ENCODE measurements around the gene FNBP1.

FNBP1 gene

GRCh38 chr9:130036099-130036498, 6.9 kb downstream of the FNBP1 start:
- DNase-seq (ENCODE audit: low spot score), result no peak
- peaks cover 2 to 3% of the 10 kb centered on the region in 2 donors for H3K4me1 ChIP-seq (ENCODE audit: control insufficient read depth in 2 of 2, insufficient read depth in 1 of 2, low read depth in 1 of 2, low read length in 2 of 2)
- H2AFZ ChIP-seq (ENCODE audit: low read length), result no peak overlapping the region
- no peak overlapping the region for H3K14ac ChIP-seq (ENCODE audit: low read length)
- no peak overlapping the region for H2BK12ac ChIP-seq (ENCODE audit: low read length)
- H3K9me3 ChIP-seq (replicated peaks in 1 of 2; ENCODE audit: control insufficient read depth in 2 of 2, insufficient read depth in 1 of 2, low read depth in 1 of 2, low read length in 2 of 2), result no peaks in the 10 kb centered on the region
- H3K4me3 ChIP-seq (ENCODE audit: low read length in 2 of 2), result no peak overlapping the region
- H3K4me2 ChIP-seq (ENCODE audit: insufficient read depth, low read length, poor library complexity, severe bottlenecking), result no peak overlapping the region
- H3K79me1 ChIP-seq (ENCODE audit: low read depth, low read length), result peaks cover 2% of the 10 kb centered on the region
- no peak overlapping the region for H3K9ac ChIP-seq (ENCODE audit: low read depth, low read length, poor library complexity)
- H4K8ac ChIP-seq (ENCODE audit: low read depth, low read length), result no peak overlapping the region
- H2BK15ac ChIP-seq (ENCODE audit: low read length), result no peak overlapping the region
- H3K27me3 ChIP-seq (ENCODE audit: control insufficient read depth in 3 of 3, insufficient read depth in 3 of 3, low read depth in 1 of 3, low read length in 3 of 3), result no peaks in the 10 kb centered on the region
- no peak overlapping the region for H3K23ac ChIP-seq (ENCODE audit: low read depth, low read length, poor library complexity)
- H4K91ac ChIP-seq (ENCODE audit: low read depth, low read length, poor library complexity), result no peak overlapping the region
- H2AK5ac ChIP-seq (ENCODE audit: low read depth, low read length), result no peak overlapping the region
- H2BK120ac ChIP-seq (ENCODE audit: low read depth, low read length), result no peak overlapping the region
- H2BK5ac ChIP-seq (ENCODE audit: low read length), result no peak overlapping the region
- H3K27ac ChIP-seq (replicated peaks; ENCODE audit: low read length), result no peak overlapping the region
- no peak overlapping the region for H3K18ac ChIP-seq (ENCODE audit: low read length)
- H3K36me3 ChIP-seq (replicated peaks in 1 of 2; ENCODE audit: control insufficient read depth in 2 of 2, insufficient read depth in 2 of 2, low read length in 2 of 2), result peaks cover 0 to 5% of the 10 kb centered on the region in 2 donors
- H3K4ac ChIP-seq (ENCODE audit: low read length), result no peak overlapping the region

GRCh38 chr9:130034570-130034969, 8.4 kb downstream of the FNBP1 start:
- Histone ChIP-seq H3K4me3 (ENCODE audit: low read length in 2 of 2) (no peak overlapping the region), H2AFZ (ENCODE audit: low read length) (no peak overlapping the region), H3K18ac (ENCODE audit: low read length) (no peak overlapping the region), H3K4me2 (ENCODE audit: insufficient read depth, low read length, poor library complexity, severe bottlenecking) (no peak overlapping the region), H3K9me3 (replicated peaks in 1 of 2; ENCODE audit: control insufficient read depth in 2 of 2, insufficient read depth in 1 of 2, low read depth in 1 of 2, low read length in 2 of 2) (no peaks in the 10 kb centered on the region), H4K91ac (ENCODE audit: low read depth, low read length, poor library complexity) (no peak overlapping the region), H3K27me3 (ENCODE audit: control insufficient read depth in 3 of 3, insufficient read depth in 3 of 3, low read depth in 1 of 3, low read length in 3 of 3) (no peaks in the 10 kb centered on the region), H3K79me1 (ENCODE audit: low read depth, low read length) (peaks cover 2% of the 10 kb centered on the region), H2BK12ac (ENCODE audit: low read length) (no peak overlapping the region), H2BK15ac (ENCODE audit: low read length) (no peak overlapping the region), H3K36me3 (replicated peaks in 1 of 2; ENCODE audit: control insufficient read depth in 2 of 2, insufficient read depth in 2 of 2, low read length in 2 of 2) (peaks cover 0 to 5% of the 10 kb centered on the region in 2 donors), H3K14ac (ENCODE audit: low read length) (no peak overlapping the region), H2BK5ac (ENCODE audit: low read length) (no peak overlapping the region), H3K27ac (replicated peaks; ENCODE audit: low read length) (no peak overlapping the region), H4K8ac (ENCODE audit: low read depth, low read length) (no peak overlapping the region), H3K23ac (ENCODE audit: low read depth, low read length, poor library complexity) (no peak overlapping the region), H3K9ac (ENCODE audit: low read depth, low read length, poor library complexity) (no peak overlapping the region), H2BK120ac (ENCODE audit: low read depth, low read length) (no peak overlapping the region), H3K4ac (ENCODE audit: low read length) (no peak overlapping the region), H3K4me1 (ENCODE audit: control insufficient read depth in 2 of 2, insufficient read depth in 1 of 2, low read depth in 1 of 2, low read length in 2 of 2) (no peaks in the 10 kb centered on the region), H2AK5ac (ENCODE audit: low read depth, low read length) (no peak overlapping the region)
- DNase-seq (ENCODE audit: low spot score), result no peak
- WGBS, 2 donors (ENCODE audit: extremely low coverage in 2 of 2, insufficient read length in 2 of 2, insufficient replicate concordance in 1 of 2), result no CpG with 5 or more reads among the region's 1 CpG

- Histone ChIP-seq H3K27me3 (ENCODE audit: control insufficient read depth in 3 of 3, insufficient read depth in 3 of 3, low read depth in 1 of 3, low read length in 3 of 3) (no peaks in the 10 kb centered on the region), H3K4me3 (ENCODE audit: low read length in 2 of 2) (no peak overlapping the region), H3K18ac (ENCODE audit: low read length) (no peak overlapping the region), H3K27ac (replicated peaks; ENCODE audit: low read length) (no peak overlapping the region), H2AK5ac (ENCODE audit: low read depth, low read length) (no peak overlapping the region), H3K9me3 (replicated peaks in 1 of 2; ENCODE audit: control insufficient read depth in 2 of 2, insufficient read depth in 1 of 2, low read depth in 1 of 2, low read length in 2 of 2) (no peaks in the 10 kb centered on the region), H4K91ac (ENCODE audit: low read depth, low read length, poor library complexity) (no peak overlapping the region), H3K9ac (ENCODE audit: low read depth, low read length, poor library complexity) (no peak overlapping the region), H3K36me3 (replicated peaks in 1 of 2; ENCODE audit: control insufficient read depth in 2 of 2, insufficient read depth in 2 of 2, low read length in 2 of 2) (peaks cover 0 to 5% of the 10 kb centered on the region in 2 donors), H3K14ac (ENCODE audit: low read length) (no peak overlapping the region), H3K4ac (ENCODE audit: low read length) (no peak overlapping the region), H2BK5ac (ENCODE audit: low read length) (no peak overlapping the region), H2BK12ac (ENCODE audit: low read length) (no peak overlapping the region), H2BK120ac (ENCODE audit: low read depth, low read length) (no peak overlapping the region), H3K23ac (ENCODE audit: low read depth, low read length, poor library complexity) (no peak overlapping the region), H3K4me2 (ENCODE audit: insufficient read depth, low read length, poor library complexity, severe bottlenecking) (no peak overlapping the region), H3K4me1 (ENCODE audit: control insufficient read depth in 2 of 2, insufficient read depth in 1 of 2, low read depth in 1 of 2, low read length in 2 of 2) (no peaks in the 10 kb centered on the region), H2BK15ac (ENCODE audit: low read length) (no peak overlapping the region), H4K8ac (ENCODE audit: low read depth, low read length) (no peak overlapping the region), H3K79me1 (ENCODE audit: low read depth, low read length) (peaks cover 2% of the 10 kb centered on the region), H2AFZ (ENCODE audit: low read length) (no peak overlapping the region)
- no peak for DNase-seq (ENCODE audit: low spot score)
- no CpG with 5 or more reads among the region's 3 CpGs for WGBS, 2 donors (ENCODE audit: extremely low coverage in 2 of 2, insufficient read length in 2 of 2, insufficient replicate concordance in 1 of 2)
Measured at GRCh38 chr9:130030651-130031127, 12.3 kb downstream of the FNBP1 start.

- Histone ChIP-seq H2BK12ac (ENCODE audit: low read length) (no peak overlapping the region), H3K79me1 (ENCODE audit: low read depth, low read length) (peaks cover 2% of the 10 kb centered on the region), H3K4ac (ENCODE audit: low read length) (no peak overlapping the region), H3K9me3 (replicated peaks in 1 of 2; ENCODE audit: control insufficient read depth in 2 of 2, insufficient read depth in 1 of 2, low read depth in 1 of 2, low read length in 2 of 2) (no peaks in the 10 kb centered on the region), H3K4me2 (ENCODE audit: insufficient read depth, low read length, poor library complexity, severe bottlenecking) (no peak overlapping the region), H2BK15ac (ENCODE audit: low read length) (no peak overlapping the region), H2AK5ac (ENCODE audit: low read depth, low read length) (no peak overlapping the region), H3K18ac (ENCODE audit: low read length) (no peak overlapping the region), H3K23ac (ENCODE audit: low read depth, low read length, poor library complexity) (no peak overlapping the region), H3K9ac (ENCODE audit: low read depth, low read length, poor library complexity) (no peak overlapping the region), H3K4me1 (ENCODE audit: control insufficient read depth in 2 of 2, insufficient read depth in 1 of 2, low read depth in 1 of 2, low read length in 2 of 2) (no peaks in the 10 kb centered on the region), H4K91ac (ENCODE audit: low read depth, low read length, poor library complexity) (no peak overlapping the region), H3K14ac (ENCODE audit: low read length) (no peak overlapping the region), H3K4me3 (ENCODE audit: low read length in 2 of 2) (peak overlapping the region in 1 of 2 donors; percentile 28), H3K36me3 (replicated peaks in 1 of 2; ENCODE audit: control insufficient read depth in 2 of 2, insufficient read depth in 2 of 2, low read length in 2 of 2) (no peaks in the 10 kb centered on the region), H3K27ac (replicated peaks; ENCODE audit: low read length) (no peak overlapping the region), H2BK5ac (ENCODE audit: low read length) (no peak overlapping the region), H2BK120ac (ENCODE audit: low read depth, low read length) (no peak overlapping the region), H3K27me3 (ENCODE audit: control insufficient read depth in 3 of 3, insufficient read depth in 3 of 3, low read depth in 1 of 3, low read length in 3 of 3) (no peaks in the 10 kb centered on the region), H2AFZ (ENCODE audit: low read length) (no peak overlapping the region), H4K8ac (ENCODE audit: low read depth, low read length) (no peak overlapping the region)
- DNase-seq (ENCODE audit: low spot score), result no peak
- WGBS, 2 donors (ENCODE audit: extremely low coverage in 2 of 2, insufficient read length in 2 of 2, insufficient replicate concordance in 1 of 2), result no CpG with 5 or more reads among the region's 10 CpGs
Measured at GRCh38 chr9:130029223-130029973, 13.6 kb downstream of the FNBP1 start.
